ENCODE measurements around the gene KIF17.

Gene KIF17

DNA sequence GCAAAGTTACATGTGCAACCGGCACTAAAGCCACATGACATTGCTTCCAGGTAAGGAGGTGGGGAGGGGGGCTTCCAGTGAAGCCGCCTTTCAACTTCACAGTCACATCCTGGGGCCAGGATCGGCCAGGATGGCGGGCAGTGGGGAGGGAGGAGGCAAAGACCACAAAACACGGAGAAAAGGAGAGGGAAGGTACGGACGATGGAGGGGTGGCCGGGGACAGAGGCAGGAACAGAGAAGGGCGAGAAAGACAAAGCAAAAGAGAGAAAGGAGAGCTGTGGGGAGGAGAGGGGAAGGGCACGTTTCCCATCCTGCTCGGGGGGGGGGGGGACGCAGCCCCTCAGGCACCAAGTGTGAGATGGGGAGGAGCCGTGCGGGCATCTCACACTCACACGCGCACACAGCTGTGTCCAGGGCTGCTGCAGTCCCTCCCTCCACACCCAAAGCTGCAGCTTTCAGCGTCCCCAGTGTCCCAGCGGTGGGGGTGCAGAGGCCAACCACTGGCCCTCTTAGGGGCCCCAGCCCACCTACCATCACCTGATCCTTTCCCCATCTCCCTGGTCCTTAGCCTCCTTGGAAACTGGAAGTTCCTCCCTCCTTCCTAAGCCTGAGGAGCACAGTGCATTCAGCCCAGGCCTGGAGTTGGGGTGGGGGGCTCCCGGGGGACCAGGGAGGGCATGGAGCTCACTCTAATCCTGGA lies 12.3 kb upstream of the KIF17 start:
- Histone ChIP-seq H3K4me3 (no peak overlapping the region), H3K36me3 (ENCODE audit: insufficient read depth, low read length) (no peaks in the 10 kb centered on the region), H3K9ac (ENCODE audit: insufficient read length) (no peak overlapping the region), H3K27ac (no peak overlapping the region), H3K9me3 (ENCODE audit: low read depth, low read length) (no peaks in the 10 kb centered on the region)
- DNase-seq (ENCODE audit: low read depth, low spot score): no peak
- TF ChIP-seq POLR2AphosphoS5 (IDR thresholded peaks at IDR 0.05; ENCODE audit: borderline replicate concordance, low read depth, low read length) (no peak), EZH2 (IDR thresholded peaks at IDR 0.05) (no peak), FOXP2 (optimal IDR thresholded peaks at IDR 0.05; ENCODE audit: control extremely low read depth, extremely low read length, insufficient read depth) (no peak)

DNA sequence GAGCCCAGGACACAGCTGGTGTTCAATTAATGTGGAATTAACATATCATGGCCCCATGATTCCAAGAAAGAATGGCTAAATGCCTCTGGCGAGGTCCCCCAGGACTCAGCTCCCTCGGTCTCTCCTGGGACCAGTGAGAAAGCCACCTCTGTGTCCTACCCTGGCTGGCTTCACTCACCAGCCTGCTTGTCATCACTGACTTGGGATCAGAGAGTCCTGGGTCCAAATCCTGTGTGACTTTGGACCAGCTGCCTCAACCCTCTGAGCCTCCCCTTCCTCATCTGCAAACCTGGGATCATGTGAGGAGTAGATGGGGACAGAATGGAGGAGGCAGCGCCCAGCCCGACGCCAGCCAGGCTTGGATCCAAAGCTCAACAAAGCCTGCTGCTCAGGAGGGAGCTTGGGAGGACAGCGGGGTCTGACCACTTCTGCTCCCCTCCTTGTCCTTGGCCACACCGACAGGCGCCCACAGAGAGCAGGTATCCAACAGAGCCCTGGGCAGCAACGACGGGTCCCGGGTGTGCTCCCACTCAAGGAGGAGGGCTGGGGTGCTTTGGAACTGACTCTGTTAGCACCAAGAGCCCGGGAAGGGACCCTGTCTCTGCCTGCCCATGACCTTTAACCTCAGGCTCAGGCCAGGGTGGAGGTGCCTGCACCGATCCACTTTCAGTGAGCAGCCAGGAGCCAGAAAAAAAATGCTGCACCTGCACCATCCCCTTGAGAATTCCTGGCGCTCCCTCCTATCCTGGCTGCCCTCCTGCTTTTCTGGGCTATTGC lies 11.5 kb upstream of the KIF17 start:
- Histone ChIP-seq H3K4me3 (no peak overlapping the region), H3K9ac (ENCODE audit: insufficient read length) (no peak overlapping the region), H3K36me3 (ENCODE audit: insufficient read depth, low read length) (no peaks in the 10 kb centered on the region), H3K9me3 (ENCODE audit: low read depth, low read length) (no peaks in the 10 kb centered on the region), H3K27ac (no peak overlapping the region)
- DNase-seq (ENCODE audit: low read depth, low spot score): no peak
- TF ChIP-seq EZH2 (IDR thresholded peaks at IDR 0.05): no peak
- no peak for TF ChIP-seq POLR2AphosphoS5 (IDR thresholded peaks at IDR 0.05; ENCODE audit: borderline replicate concordance, low read depth, low read length)
- TF ChIP-seq FOXP2 (optimal IDR thresholded peaks at IDR 0.05; ENCODE audit: control extremely low read depth, extremely low read length, insufficient read depth): no peak

DNA sequence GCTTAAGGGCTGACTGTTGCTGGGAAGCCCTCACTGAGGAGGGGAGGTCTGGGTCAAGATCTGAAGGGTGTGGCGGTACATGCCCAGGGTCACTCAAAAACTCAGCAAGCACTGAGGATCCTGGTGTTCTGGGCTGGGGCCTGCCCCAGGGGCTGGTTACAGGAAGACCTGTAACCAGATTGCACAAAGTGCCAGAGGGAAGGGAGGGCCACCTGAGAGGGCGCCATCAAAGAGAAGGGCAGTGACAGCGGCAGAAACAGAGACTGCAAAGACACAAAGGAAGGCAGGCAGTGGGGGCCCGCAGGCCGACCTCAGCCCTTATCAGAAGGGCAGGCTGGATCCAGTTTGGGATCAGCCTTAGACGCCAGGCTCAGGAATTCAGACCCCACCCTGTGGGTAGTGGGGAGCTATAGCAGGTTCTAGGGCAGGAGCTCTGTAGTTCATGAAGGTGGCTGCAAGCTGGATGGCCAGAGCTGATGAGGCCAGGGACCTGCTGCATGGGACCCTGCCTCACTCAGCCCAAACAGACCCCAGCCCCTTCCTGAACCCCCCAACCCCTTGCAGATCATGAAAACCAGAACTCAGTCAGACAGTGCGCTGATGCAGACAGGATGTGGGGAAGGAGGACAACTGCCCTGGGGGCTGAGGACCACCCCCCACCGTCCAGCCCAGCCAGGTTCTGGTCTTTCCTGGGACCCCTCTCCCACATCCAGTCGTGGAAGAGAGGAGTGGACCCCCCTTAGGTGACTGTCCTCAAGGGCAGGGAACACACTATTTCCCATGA lies 10.8 kb upstream of the KIF17 start:
- DNase-seq (ENCODE audit: low read depth, low spot score): no peak
- no peak overlapping the region for H3K9ac ChIP-seq (ENCODE audit: insufficient read length)
- H3K9me3 ChIP-seq (ENCODE audit: low read depth, low read length): no peaks in the 10 kb centered on the region
- TF ChIP-seq POLR2AphosphoS5 (IDR thresholded peaks at IDR 0.05; ENCODE audit: borderline replicate concordance, low read depth, low read length): no peak
- no peak for TF ChIP-seq EZH2 (IDR thresholded peaks at IDR 0.05)
- no peak for TF ChIP-seq FOXP2 (optimal IDR thresholded peaks at IDR 0.05; ENCODE audit: control extremely low read depth, extremely low read length, insufficient read depth)
- no peaks in the 10 kb centered on the region for H3K36me3 ChIP-seq (ENCODE audit: insufficient read depth, low read length)
- no peak overlapping the region for H3K27ac ChIP-seq
- H3K4me3 ChIP-seq: no peak overlapping the region

DNA sequence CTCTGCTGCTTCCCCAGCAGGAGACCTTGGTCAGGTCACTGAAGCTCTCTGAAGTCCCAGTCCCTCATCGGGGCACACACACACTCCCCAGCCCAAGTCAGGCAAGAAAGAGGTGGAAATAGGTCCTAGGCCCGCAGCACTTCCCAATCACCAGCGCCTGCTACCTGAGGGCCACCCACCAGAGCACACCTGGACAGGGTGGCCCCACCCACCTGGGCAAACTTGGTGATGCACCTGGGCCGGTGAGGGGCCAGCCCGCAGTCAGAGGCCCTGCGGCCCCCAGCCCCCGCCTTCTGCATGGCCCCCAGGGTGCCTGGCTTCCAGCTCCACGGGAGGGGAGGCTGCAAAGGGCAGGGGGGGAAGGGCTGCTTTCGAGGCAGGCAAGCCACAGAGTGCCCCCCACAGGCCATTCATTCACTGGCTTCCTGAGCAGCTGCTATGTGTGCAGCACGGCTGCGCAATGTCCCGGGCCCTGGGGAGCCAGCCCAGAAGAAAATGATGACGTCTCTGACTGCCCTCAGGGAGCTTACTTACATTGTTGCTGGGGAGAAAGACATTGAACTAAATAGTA lies 10.0 kb upstream of the KIF17 start:
- H3K36me3 ChIP-seq (ENCODE audit: insufficient read depth, low read length): no peaks in the 10 kb centered on the region
- no peak overlapping the region for H3K9ac ChIP-seq (ENCODE audit: insufficient read length)
- TF ChIP-seq FOXP2 (optimal IDR thresholded peaks at IDR 0.05; ENCODE audit: control extremely low read depth, extremely low read length, insufficient read depth) (no peak), EZH2 (IDR thresholded peaks at IDR 0.05) (no peak), POLR2AphosphoS5 (IDR thresholded peaks at IDR 0.05; ENCODE audit: borderline replicate concordance, low read depth, low read length) (no peak)
- H3K27ac ChIP-seq: no peak overlapping the region
- DNase-seq (ENCODE audit: low read depth, low spot score): no peak
- H3K4me3 ChIP-seq: no peak overlapping the region
- H3K9me3 ChIP-seq (ENCODE audit: low read depth, low read length): no peaks in the 10 kb centered on the region

DNA sequence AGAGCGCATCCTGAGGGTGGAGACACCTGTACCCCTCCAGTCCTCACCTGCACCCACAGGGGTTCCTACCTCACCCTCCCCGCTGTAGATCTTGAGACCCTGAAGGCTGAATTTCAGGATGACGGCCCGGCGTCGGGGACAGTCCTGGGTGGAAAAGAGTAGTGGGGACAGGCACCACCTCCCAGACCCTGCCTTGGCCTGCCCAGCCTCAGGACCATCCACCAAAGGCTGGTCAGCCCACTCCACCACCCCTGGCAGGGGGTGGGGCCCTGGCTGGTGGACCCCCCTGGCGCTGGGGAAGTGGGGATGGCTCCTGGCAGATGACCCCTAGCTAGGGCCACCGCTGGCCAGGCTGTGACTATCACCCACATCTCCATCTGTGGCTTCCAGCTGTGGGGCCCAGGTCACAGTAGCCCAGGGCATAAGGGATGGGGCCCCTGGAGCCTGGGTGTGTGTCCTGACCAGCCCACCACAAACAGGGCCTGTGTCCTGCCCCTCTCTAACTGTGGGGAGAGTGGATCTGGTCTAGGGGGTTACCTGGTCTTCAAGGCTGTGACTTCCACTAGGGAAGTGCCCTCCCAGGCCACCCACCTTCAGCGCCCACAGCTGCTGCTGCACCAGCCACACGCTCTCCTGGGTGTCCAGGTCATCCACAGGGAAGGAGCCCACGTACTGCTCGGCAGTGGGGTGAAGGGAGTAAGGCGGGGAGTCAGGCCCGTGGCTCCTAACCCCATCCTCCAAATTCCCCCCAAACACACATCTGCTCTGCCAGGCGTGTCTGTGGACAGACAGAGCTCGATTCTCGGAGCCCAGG lies 9.3 kb upstream of the KIF17 start:
- DNase-seq (ENCODE audit: low read depth, low spot score): no peak
- H3K9ac ChIP-seq (ENCODE audit: insufficient read length): no peak overlapping the region
- no peaks in the 10 kb centered on the region for H3K9me3 ChIP-seq (ENCODE audit: low read depth, low read length)
- TF ChIP-seq POLR2AphosphoS5 (IDR thresholded peaks at IDR 0.05; ENCODE audit: borderline replicate concordance, low read depth, low read length) (no peak), FOXP2 (optimal IDR thresholded peaks at IDR 0.05; ENCODE audit: control extremely low read depth, extremely low read length, insufficient read depth) (no peak), EZH2 (IDR thresholded peaks at IDR 0.05) (no peak)
- no peak overlapping the region for H3K27ac ChIP-seq
- H3K4me3 ChIP-seq: no peak overlapping the region
- no peaks in the 10 kb centered on the region for H3K36me3 ChIP-seq (ENCODE audit: insufficient read depth, low read length)

DNA sequence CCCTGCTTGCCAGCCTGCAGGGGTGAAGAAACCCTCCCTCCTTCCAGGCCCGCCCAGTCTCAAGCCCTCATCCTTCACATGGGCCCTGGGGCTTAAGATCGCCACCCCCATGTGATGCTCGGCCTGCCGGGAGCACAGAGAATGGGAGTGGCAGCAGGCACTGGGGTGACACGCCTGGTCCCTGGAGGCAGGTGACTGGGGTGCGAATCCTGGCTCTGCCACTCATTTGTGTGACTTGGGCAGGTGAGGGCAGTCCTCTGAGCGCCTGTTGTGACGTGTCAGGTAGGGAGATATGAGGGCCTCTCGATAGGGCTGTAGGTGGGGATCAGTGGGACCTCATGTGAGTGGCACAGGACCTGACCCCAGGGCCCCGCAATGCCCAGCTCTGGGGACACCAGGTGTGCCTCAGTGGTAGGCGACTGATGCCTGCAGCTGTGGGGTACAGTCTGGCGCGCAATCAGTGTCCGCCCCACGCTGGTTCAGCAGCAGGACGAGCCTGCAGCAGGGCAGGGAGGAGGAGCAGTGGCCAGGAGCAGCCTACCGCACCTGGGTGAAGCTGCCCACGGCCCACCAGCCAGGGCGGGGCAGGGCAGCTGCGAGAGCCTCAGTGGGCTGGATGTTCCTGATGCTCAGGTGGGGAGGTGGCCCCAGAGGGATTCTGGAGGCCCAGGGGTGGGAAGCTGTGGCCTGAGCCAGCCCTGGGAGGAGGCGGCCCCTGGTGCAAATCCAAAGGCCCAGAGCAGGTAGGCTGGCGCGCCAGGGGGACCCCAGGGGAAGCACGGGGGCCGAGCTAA lies 8.5 kb upstream of the KIF17 start:
- H3K9ac ChIP-seq (ENCODE audit: insufficient read length): no peak overlapping the region
- H3K27ac ChIP-seq: no peak overlapping the region
- no peak for DNase-seq (ENCODE audit: low read depth, low spot score)
- H3K36me3 ChIP-seq (ENCODE audit: insufficient read depth, low read length): no peaks in the 10 kb centered on the region
- no peak overlapping the region for H3K4me3 ChIP-seq
- no peak for TF ChIP-seq FOXP2 (optimal IDR thresholded peaks at IDR 0.05; ENCODE audit: control extremely low read depth, extremely low read length, insufficient read depth)
- TF ChIP-seq EZH2 (IDR thresholded peaks at IDR 0.05): no peak
- no peak for TF ChIP-seq POLR2AphosphoS5 (IDR thresholded peaks at IDR 0.05; ENCODE audit: borderline replicate concordance, low read depth, low read length)
- no peaks in the 10 kb centered on the region for H3K9me3 ChIP-seq (ENCODE audit: low read depth, low read length)

Measured in SK-N-MC (cell line).